Stimulated activated CD4-positive, alpha-beta T cell treated with anti-CD3 and anti-CD28 coated beads, TNF-alpha, amount 100 ng/mL, for 1 hour (primary cell): ENCODE data around the gene KISS1R.
"Not testable (repeated sequence)": the region's sequence is repeated elsewhere in the genome, so short reads cannot be mapped to it uniquely, and the experiment has no call there.

Experiments
- DNase-seq, 3 donors: peaks; one replicate each; pipeline ENCODE4 v3.0.0-alpha.2; 2020; ENCODE audit warnings: low read depth in 3 of 3, low spot score in 1 of 3

The KISS1R gene

GRCh38 chr19:881385-882071 is 35.6 kb upstream of the KISS1R start:
- no peak for DNase-seq

GRCh38 chr19:882871-883497 is 34.1 kb upstream of the KISS1R start:
- no peak for DNase-seq

GRCh38 chr19:883661-884211 is 33.4 kb upstream of the KISS1R start:
- DNase-seq: no peak

GRCh38 chr19:884420-885211 is 32.5 kb upstream of the KISS1R start:
- no peak for DNase-seq

GRCh38 chr19:885536-886224 is 31.5 kb upstream of the KISS1R start:
- no peak for DNase-seq

- DNase-seq: no peak
Measured at GRCh38 chr19:887072-887471, 30.1 kb upstream of the KISS1R start.

- DNase-seq: no peak
Measured at GRCh38 chr19:887599-887998, 29.5 kb upstream of the KISS1R start.

- peak in 1 of 3 donors; percentile 26 for DNase-seq
Measured at GRCh38 chr19:888581-889385, 28.4 kb upstream of the KISS1R start.

GRCh38 chr19:889662-890295 is 27.4 kb upstream of the KISS1R start:
- no peak for DNase-seq

- DNase-seq: no peak
Measured at GRCh38 chr19:890831-891230, 26.3 kb upstream of the KISS1R start.

GRCh38 chr19:891421-892200 is 25.5 kb upstream of the KISS1R start:
- not testable (repeated sequence) for DNase-seq

GRCh38 chr19:892243-892893 is 24.8 kb upstream of the KISS1R start:
- no peak for DNase-seq

GRCh38 chr19:892894-893689 is 24.0 kb upstream of the KISS1R start, which contains the start of the genes MED16 and RNU6-9:
Gene MED16 (minus strand): TSS chr19:893187. CDS start chr19:891131, 2,056 bp downstream.
Gene RNU6-9 (plus strand): TSS chr19:893484.
- DNase-seq: peak; percentile 74 to 83 (median 79)

GRCh38 chr19:896434-896833 is 20.7 kb upstream of the KISS1R start:
- no peak for DNase-seq

- no peak for DNase-seq
Measured at GRCh38 chr19:896999-897398, 20.1 kb upstream of the KISS1R start.

GRCh38 chr19:897442-898039 is 19.6 kb upstream of the KISS1R start:
- DNase-seq: no peak

GRCh38 chr19:898663-899062 is 18.5 kb upstream of the KISS1R start:
- no peak for DNase-seq
